GM12864 (cell line): ENCODE results near the gene SORCS2.

Source experiments
- DNase-seq: peaks from one replicate; pipeline ENCODE4 v3.0.0-alpha.2; 2011; ENCODE audit warnings: low read depth
- H3K4me3 ChIP-seq: 2 replicates; pipeline ENCODE4 v1.5.1; 2011; ENCODE audit warnings: mild to moderate bottlenecking, low read depth, low read length, control low read depth
- CTCF ChIP-seq: IDR thresholded peaks from 2 replicates; pipeline ENCODE4 v1.5.1; 2011; ENCODE audit warnings: low read depth, mild to moderate bottlenecking, moderate library complexity, low read length, control low read depth, inconsistent platforms; ENCODE audit errors: missing control alignments

SORCS2 gene

GRCh38 chr4:7202411-7202810 lies 10.1 kb downstream of the SORCS2 start:
- no peak for TF ChIP-seq CTCF
- DNase-seq = no peak
- no peak overlapping the region for H3K4me3 ChIP-seq

GRCh38 chr4:7204656-7205387 lies 12.5 kb downstream of the SORCS2 start:
- no peak for DNase-seq
- no peak overlapping the region for H3K4me3 ChIP-seq
- TF ChIP-seq CTCF = no peak

GRCh38 chr4:7206385-7206784 lies 14.0 kb downstream of the SORCS2 start:
- TF ChIP-seq CTCF = no peak
- no peak for DNase-seq
- H3K4me3 ChIP-seq = no peak overlapping the region

GRCh38 chr4:7206911-7207567 lies 14.7 kb downstream of the SORCS2 start:
- no peak for TF ChIP-seq CTCF
- no peak for DNase-seq
- H3K4me3 ChIP-seq = no peak overlapping the region

- DNase-seq = no peak
- H3K4me3 ChIP-seq = no peak overlapping the region
- no peak for TF ChIP-seq CTCF
These were observed 15.4 kb downstream of the SORCS2 start for GRCh38 chr4:7207628-7208231.

GRCh38 chr4:7208509-7209451 lies 16.4 kb downstream of the SORCS2 start:
- H3K4me3 ChIP-seq = no peak overlapping the region
- TF ChIP-seq CTCF = no peak
- no peak for DNase-seq
